ENCODE data around the gene MLST8. TPM values are rescaled to one million over a fixed set of nuclear protein-coding genes. Genes with fewer than 3 reads are reported as not detected.

MLST8 gene, protein sequence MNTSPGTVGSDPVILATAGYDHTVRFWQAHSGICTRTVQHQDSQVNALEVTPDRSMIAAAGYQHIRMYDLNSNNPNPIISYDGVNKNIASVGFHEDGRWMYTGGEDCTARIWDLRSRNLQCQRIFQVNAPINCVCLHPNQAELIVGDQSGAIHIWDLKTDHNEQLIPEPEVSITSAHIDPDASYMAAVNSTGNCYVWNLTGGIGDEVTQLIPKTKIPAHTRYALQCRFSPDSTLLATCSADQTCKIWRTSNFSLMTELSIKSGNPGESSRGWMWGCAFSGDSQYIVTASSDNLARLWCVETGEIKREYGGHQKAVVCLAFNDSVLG
- polyA plus RNA-seq = 10 to 100 TPM; 22.5 to 39.1 (median 36.9) TPM

GRCh38 chr16:2205104-2205966 lies at the start of gene MLST8:
Gene MLST8 (plus strand): TSS chr16:2205454. CDS start chr16:2206086, 632 bp downstream.
- DNase-seq = peak; percentile 96 to 98 (median 98)
- H3K4me3 Mint-ChIP-seq = peak within 1 kb of the TSS; percentile 79 to 86 (median 79)
- H3K9me3 Mint-ChIP-seq = no peaks in the 10 kb centered on the region
- H3K27ac Mint-ChIP-seq = peak within 1 kb of the TSS; percentile 44 to 89 (median 81)
- peaks cover 19 to 21% of the 10 kb centered on the region in 2 donors for H3K4me1 Mint-ChIP-seq
- H3K36me3 Mint-ChIP-seq = peaks cover 0 to 6% (median 6%) of the 10 kb centered on the region in 3 donors
- H3K27me3 Mint-ChIP-seq (ENCODE audit: low read depth in 3 of 3) = peaks cover 7 to 11% (median 11%) of the 10 kb centered on the region in 3 donors

- H3K27me3 Mint-ChIP-seq (ENCODE audit: low read depth in 3 of 3) = peaks cover 7 to 12% (median 9%) of the 10 kb centered on the region in 3 donors
- DNase-seq = no peak
- no peaks in the 10 kb centered on the region for H3K9me3 Mint-ChIP-seq
- H3K27ac Mint-ChIP-seq = peak overlapping the region; percentile 66 to 93 (median 88)
- H3K4me1 Mint-ChIP-seq = peaks cover 46 to 49% of the 10 kb centered on the region in 2 donors
- no peaks in the 10 kb centered on the region for H3K36me3 Mint-ChIP-seq
- peak overlapping the region; percentile 87 to 97 (median 92) for H3K4me3 Mint-ChIP-seq
These were observed 49.0 kb upstream of the MLST8 start for GRCh38 chr16:2155977-2156848.

- H3K4me3 Mint-ChIP-seq = peak overlapping the region; percentile 87 to 97 (median 92)
- peaks cover 46 to 49% of the 10 kb centered on the region in 2 donors for H3K4me1 Mint-ChIP-seq
- no peak for DNase-seq
- no peaks in the 10 kb centered on the region for H3K9me3 Mint-ChIP-seq
- no peaks in the 10 kb centered on the region for H3K36me3 Mint-ChIP-seq
- peaks cover 7 to 10% (median 9%) of the 10 kb centered on the region in 3 donors for H3K27me3 Mint-ChIP-seq (ENCODE audit: low read depth in 3 of 3)
- peak overlapping the region in 4 of 6 donors; percentile 61 to 72 (median 66) for H3K27ac Mint-ChIP-seq
These were observed 48.4 kb upstream of the MLST8 start for GRCh38 chr16:2156849-2157224.

GRCh38 chr16:2157480-2158261 lies 47.6 kb upstream of the MLST8 start:
- Mint-ChIP-seq H3K4me1 (peaks cover 46 to 49% of the 10 kb centered on the region in 2 donors), H3K27ac (no peak overlapping the region)
- DNase-seq = no peak

GRCh38 chr16:2158262-2158638 lies 47.0 kb upstream of the MLST8 start:
- DNase-seq = no peak
- Mint-ChIP-seq H3K9me3 (no peaks in the 10 kb centered on the region), H3K27me3 (ENCODE audit: low read depth in 3 of 3) (peaks cover 7 to 12% (median 9%) of the 10 kb centered on the region in 3 donors), H3K4me3 (peak overlapping the region in 1 of 5 donors; percentile 95), H3K4me1 (peaks cover 43 to 46% of the 10 kb centered on the region in 2 donors), H3K27ac (no peak overlapping the region), H3K36me3 (no peaks in the 10 kb centered on the region)

More at GRCh38 chr16:2157480-2158261, 47.6 kb upstream of the MLST8 start:
- Mint-ChIP-seq H3K4me3 (peak overlapping the region in 4 of 5 donors; percentile 87 to 95 (median 90)), H3K9me3 (no peaks in the 10 kb centered on the region), H3K27me3 (ENCODE audit: low read depth in 3 of 3) (peaks cover 7 to 12% (median 9%) of the 10 kb centered on the region in 3 donors), H3K36me3 (no peaks in the 10 kb centered on the region)

DNA sequence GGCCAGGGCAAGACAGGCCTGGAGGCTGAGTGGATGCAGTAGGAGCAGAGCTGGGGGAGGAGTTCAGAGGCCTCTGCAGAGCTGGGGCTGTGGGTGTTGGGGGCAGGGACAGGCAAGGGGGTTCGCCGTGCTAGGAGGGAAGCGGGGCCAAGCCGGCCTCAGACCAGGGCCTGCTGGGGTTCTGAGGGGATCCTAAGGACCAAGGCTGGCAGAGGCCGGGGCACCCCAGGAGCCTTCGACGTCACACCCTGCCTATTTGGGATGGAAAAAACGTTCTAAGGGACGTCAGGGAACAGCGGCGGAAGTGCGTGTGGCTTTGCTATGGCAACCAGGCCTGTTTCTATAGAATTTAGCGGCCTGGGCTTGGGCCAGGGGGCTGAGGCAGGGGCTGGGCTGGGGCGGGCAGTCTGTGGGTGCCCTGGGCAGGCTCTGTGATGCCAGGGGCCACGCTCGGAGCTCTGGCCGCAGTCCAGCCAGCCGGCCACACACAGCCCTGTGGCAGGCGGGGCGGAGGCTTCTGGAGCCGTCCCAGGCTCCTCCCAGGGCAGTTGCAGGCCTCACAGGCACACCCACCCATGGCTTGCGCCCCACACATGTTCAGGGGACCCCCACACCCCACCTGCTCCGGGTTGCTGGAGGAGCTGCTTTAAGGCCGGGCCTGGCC lies 45.9 kb upstream of the MLST8 start:
- no peaks in the 10 kb centered on the region for H3K36me3 Mint-ChIP-seq
- no peak for DNase-seq
- no peaks in the 10 kb centered on the region for H3K9me3 Mint-ChIP-seq
- peaks cover 32 to 36% of the 10 kb centered on the region in 2 donors for H3K4me1 Mint-ChIP-seq
- H3K27me3 Mint-ChIP-seq (ENCODE audit: low read depth in 3 of 3) = peaks cover 7 to 12% (median 9%) of the 10 kb centered on the region in 3 donors
- H3K4me3 Mint-ChIP-seq = no peak overlapping the region
- no peak overlapping the region for H3K27ac Mint-ChIP-seq

DNA sequence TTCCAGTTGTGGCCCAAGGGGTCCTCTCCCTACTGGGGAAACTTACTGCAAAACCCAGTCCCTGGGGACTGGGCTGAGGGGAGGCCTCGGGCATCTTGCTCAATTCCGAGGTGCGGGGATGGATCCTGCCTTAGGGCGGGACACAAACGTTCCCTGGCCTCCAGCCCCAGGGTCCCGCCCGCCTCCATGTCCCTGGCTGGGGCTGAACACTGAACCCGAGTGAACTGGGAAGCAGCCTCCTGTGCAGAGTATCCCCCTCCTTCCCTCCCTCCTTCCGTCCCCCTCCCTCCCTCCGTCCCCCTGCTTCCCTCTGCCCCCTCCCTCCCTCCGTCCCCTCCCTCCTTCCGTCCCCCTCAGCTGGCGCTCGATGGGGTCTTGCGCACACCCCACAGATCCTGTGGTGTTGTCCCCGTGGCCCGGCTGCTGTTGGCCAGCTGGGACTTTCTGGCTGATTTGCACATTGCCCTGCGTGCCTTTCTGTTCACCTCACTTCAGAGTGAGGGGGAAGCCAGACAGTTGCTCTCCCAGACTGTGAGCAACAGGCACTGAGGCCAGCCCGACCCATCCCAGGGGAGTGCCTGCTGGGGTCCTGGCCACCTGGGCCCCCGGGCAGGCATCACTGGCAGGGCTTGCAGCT lies 44.2 kb upstream of the MLST8 start:
- DNase-seq = no peak

GRCh38 chr16:2161911-2162310 lies 43.3 kb upstream of the MLST8 start:
- H3K4me3 Mint-ChIP-seq = no peak overlapping the region
- no peaks in the 10 kb centered on the region for H3K9me3 Mint-ChIP-seq
- no peak for DNase-seq
- peaks cover 10 to 13% of the 10 kb centered on the region in 2 donors for H3K4me1 Mint-ChIP-seq
- peaks cover 0 to 1% (median 1%) of the 10 kb centered on the region in 3 donors for H3K27me3 Mint-ChIP-seq (ENCODE audit: low read depth in 3 of 3)
- H3K27ac Mint-ChIP-seq = peak overlapping the region in 1 of 6 donors; percentile 64
- no peaks in the 10 kb centered on the region for H3K36me3 Mint-ChIP-seq

More for the DNA sequence above, 44.2 kb upstream of the MLST8 start:
- Mint-ChIP-seq H3K9me3 (no peaks in the 10 kb centered on the region), H3K27me3 (ENCODE audit: low read depth in 3 of 3) (peaks cover 0 to 4% (median 1%) of the 10 kb centered on the region in 3 donors), H3K4me1 (peaks cover 19 to 22% of the 10 kb centered on the region in 2 donors), H3K36me3 (no peaks in the 10 kb centered on the region), H3K4me3 (no peak overlapping the region), H3K27ac (no peak overlapping the region)

DNA sequence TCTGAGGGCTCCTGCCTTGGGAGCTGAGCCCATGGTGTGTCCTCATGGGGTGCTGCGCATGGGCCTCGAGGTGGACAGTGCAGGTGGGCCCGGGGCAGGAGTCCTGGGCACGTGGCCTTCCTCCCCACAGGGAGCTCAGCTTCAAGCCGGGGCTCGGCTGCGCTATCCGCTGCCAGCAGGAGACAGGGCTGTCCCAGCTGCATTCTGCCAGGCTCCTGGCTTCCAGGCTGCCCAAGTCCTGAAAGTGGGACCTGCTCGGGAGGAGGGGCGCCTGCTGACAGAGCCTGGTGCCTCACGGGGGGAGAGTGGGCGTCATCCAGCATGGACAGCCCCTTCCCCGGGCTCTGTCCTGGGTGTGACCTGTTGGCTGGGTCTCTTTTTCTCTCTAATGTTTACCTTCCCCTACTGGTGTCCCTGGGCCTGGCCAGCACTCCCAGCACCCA lies 42.6 kb upstream of the MLST8 start:
- Mint-ChIP-seq H3K27me3 (ENCODE audit: low read depth in 3 of 3) (peaks cover 0 to 1% (median 1%) of the 10 kb centered on the region in 3 donors), H3K36me3 (no peaks in the 10 kb centered on the region), H3K9me3 (no peaks in the 10 kb centered on the region), H3K4me3 (no peak overlapping the region), H3K4me1 (peaks cover 4 to 6% of the 10 kb centered on the region in 2 donors), H3K27ac (no peak overlapping the region)
- DNase-seq = no peak

GRCh38 chr16:2163211-2163881 lies 41.9 kb upstream of the MLST8 start:
- Mint-ChIP-seq H3K4me1 (peaks cover 4 to 6% of the 10 kb centered on the region in 2 donors), H3K27ac (peak overlapping the region in 2 of 6 donors; percentile 17 to 29), H3K36me3 (no peaks in the 10 kb centered on the region), H3K4me3 (no peak overlapping the region), H3K9me3 (no peaks in the 10 kb centered on the region), H3K27me3 (ENCODE audit: low read depth in 3 of 3) (peaks cover 0 to 1% (median 1%) of the 10 kb centered on the region in 3 donors)
- DNase-seq = no peak

GRCh38 chr16:2165861-2166260 lies 39.4 kb upstream of the MLST8 start:
- H3K27ac Mint-ChIP-seq = peak overlapping the region in 2 of 6 donors; percentile 14 to 55
- H3K9me3 Mint-ChIP-seq = no peaks in the 10 kb centered on the region
- H3K36me3 Mint-ChIP-seq = no peaks in the 10 kb centered on the region
- no peak for DNase-seq
- H3K27me3 Mint-ChIP-seq (ENCODE audit: low read depth in 3 of 3) = peaks cover 0 to 1% (median 0%) of the 10 kb centered on the region in 3 donors
- H3K4me3 Mint-ChIP-seq = no peak overlapping the region
- H3K4me1 Mint-ChIP-seq = no peaks in the 10 kb centered on the region

Measured in immature natural killer cell (primary cell).